HS-5 (cell line): ENCODE results near the gene FICD.

Experiments
- DNase-seq: peaks from one replicate; pipeline ENCODE4 v3.0.0-alpha.2; 2012; ENCODE audit warnings: low read depth

Gene FICD

DNA sequence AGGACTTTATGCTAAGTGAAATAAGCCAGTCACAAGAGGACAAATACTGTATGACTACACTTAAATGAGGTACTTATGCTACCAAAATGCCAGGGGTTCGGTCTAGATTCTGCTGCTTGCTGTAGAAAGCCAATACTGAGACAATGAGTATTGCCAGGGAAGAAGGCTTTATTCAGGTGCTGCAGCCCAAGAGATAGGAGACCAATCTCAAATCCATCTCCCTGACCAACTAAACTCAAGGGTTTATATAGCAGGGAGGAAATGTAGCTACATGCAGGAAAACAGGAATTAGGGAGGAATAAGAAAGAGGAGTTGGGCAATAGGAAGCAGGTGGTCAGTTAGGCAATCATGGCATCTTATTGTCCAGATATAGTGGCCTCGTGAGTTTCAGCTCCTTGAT lies 12.2 kb upstream of the FICD start:
- no peak for DNase-seq

DNA sequence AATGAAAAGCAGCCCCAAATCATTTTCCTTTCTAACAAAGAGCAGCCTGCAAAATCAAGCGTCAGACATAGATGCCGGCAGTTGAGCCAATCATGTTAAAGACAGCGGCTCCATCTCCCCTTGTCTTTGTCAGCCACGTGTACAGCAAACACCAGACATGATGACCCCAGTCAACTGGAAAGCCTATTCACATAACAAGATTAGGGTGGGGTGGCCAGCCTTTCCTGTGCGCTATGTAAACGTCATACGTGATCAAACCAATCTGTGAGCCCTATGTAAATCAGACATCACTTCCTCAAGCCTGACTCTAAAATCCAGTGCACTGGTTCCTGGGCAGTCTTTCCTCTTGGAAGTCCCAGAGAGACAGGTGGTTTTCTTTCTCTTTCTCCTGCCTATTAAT lies 9.9 kb upstream of the FICD start:
- no peak for DNase-seq

DNA sequence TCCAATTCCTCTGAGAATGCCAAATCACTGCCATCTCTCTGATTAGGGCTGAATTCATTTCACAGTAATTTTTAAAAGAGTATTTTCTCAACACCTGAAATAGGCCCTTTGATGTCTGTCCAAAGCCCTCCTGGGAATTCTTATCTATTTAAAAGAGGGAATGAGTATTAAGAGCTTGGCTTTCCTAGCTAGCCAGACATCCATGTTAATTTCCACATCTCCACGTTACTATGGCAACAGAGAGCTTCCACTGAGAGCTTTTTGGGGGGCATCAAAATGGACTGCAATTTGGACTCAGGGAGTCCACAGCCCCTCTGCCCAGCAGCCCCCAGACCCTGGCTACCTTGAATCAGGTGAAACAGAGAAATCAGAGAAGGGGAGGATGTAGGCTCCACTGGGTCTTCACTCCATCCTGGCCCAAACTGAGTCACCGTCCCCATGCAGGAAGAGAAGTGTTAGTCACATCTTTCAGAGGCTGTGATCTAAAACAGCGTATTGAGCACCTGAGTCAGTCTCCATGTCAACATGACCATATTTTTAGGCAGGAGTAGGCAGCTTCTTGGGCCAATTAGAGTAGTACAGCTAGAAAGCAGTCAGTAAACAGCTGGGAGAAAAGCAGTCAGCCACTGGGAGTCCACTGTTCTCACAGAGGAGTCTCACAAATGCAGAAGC lies 7.0 kb upstream of the FICD start:
- DNase-seq, result no peak

DNA sequence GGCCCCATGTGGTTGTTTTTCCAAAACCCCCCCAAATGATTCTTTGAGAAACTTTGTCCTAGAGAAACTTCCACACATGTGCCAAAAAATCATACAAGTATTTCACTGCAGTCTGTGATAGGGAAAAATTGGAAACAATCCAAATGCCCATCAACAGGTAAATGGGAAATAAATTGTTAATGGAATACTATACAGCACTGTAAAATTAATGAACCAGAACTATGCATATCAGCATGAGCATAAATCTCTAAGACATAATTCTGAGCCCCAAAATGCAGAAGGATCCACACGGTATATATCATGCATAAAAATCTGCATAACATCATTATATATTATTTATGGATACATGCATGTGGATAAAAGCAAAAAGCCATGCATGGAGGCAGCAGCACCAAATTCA lies 5.3 kb upstream of the FICD start:
- no peak for DNase-seq

DNA sequence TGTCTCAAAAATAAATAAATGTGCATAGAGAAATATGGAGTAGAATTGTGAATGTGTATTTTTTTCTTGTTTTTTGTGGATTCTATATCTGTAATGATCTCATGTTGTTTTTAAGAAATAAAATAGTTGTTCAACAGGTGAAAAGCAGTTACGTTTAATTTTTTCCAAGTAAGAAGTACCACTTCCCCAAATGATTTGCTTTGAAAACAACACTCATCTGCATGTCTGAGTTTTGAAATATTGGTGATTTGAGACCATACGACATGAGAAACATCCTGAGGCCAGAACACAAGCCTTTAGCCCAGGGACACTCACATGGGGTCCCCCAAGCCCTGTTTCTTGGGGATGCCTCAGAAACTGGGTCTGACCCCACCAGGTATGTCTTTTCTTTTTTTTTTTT lies 4.2 kb upstream of the FICD start:
- DNase-seq, result no peak

DNA sequence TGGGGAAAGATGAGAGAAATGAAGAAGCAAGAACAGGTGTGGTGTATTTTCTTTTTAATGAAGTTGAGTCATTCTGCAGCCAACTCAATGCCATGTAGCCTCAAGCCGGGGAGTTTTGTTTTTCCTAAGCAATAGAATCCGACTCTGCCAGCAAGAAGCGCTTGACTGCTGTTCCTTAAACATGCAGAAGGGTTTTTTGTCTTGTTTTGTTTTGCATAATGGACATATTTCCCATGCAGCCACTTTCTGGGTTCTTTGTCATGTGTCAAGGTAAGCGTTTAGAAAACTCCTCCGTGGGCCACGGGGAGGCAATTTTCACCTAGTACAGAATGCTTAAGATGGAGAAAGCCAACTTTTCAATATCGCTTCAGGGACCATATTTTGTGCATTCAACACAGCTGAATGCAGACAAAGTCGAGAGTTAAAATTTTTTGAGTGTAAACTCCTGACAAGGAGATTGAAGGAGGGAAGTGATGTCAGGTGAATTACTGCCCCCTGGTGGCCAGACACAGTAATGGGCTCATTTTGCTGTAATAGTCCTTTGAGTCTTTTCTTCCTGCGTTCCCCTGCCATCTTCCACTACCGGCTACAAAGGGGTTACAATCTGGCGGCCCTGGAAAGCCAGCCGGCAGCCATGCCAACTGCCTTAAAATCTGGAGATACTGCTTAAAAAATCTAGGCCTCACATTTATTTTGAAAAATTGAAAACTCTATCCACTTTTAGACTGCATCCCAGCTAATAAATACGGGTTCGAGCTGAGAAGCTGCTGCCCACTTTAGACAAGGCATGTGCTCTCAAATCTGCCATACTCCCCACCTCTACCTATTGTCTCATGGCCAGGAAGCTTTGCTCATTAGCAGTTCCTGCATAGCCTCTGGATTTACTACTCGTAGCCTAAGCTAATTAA lies 3.2 kb upstream of the FICD start:
- DNase-seq, result no peak

DNA sequence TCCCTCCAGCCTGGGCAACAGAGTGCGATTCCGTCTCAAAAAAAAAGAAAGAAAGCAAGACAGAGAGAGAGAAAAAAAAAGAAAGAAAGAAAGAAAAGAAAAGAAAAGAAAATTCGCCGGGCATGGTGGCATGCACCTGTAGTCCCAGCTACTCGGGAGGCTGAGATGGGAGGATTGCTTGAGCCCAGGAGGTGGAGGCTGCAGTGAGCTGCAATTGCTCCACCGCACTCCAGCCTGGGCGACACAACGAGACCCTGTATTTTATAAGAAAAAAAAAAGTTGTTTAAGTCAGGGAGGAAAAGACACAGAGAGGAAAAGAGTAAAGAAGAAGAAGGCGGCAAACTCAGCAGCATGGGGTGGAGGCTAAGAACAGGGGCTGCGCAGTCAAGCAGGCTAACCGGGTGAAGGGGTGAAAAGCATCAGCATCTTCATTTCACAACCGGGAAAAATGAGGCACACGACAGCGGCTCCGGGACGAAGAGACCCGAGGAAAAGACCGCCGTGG lies 557 bp upstream of the FICD start:
- no peak for DNase-seq

DNA sequence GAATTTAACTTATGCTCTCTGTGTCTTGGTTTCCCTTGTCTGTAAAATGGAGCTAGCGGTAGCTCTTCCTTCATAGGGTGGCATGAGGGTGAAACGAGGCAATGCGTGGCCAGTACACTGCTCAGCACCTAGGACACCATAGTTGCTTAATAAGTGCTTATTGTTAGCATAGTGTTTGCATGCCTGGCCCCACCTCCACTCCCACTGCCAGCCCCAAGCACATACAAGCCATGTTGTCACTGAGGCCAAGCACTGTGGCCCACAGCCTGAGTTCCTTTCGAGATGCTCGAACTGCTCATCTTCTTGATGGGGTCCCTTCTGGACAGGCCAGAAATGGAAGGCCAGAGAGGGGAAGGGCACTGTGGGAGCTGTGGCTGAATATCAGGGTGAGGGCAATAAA lies 839 bp downstream of the FICD start:
- DNase-seq, result no peak

- no peak for DNase-seq
Observed at GRCh38 chr12:108516511-108517275, 1.6 kb downstream of the FICD start.

- no peak for DNase-seq
Observed at GRCh38 chr12:108517288-108518100, 2.4 kb downstream of the FICD start.

DNA sequence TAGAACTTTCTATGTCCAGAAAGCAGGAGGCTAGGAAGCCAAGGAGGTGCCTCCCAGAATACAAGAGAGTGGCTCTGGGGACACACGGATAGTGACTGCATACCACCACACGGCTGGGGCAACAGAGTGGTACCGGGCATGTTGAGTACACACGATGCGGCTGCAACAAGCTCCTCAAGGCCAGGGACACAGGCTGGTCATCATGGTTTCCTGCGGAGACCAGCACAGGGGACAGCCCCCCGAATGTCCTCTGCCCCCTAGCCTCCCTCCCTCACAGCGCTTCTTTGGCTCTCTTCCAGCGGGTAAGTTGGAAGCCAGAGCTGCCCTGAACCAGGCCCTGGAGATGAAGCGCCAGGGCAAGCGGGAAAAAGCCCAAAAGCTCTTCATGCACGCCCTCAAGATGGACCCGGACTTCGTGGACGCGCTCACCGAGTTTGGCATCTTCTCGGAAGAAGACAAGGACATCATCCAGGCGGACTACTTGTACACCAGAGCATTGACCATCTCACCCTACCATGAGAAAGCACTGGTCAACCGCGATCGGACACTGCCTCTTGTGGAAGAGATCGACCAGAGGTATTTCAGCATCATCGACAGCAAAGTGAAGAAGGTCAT lies 3.1 kb downstream of the FICD start:
- DNase-seq, result no peak

- DNase-seq, result no peak
Observed at GRCh38 chr12:108518716-108519496, 3.8 kb downstream of the FICD start.

GRCh38 chr12:108519558-108519957 lies 4.5 kb downstream of the FICD start:
- no peak for DNase-seq

- no peak for DNase-seq
Observed at GRCh38 chr12:108523365-108523764, 8.3 kb downstream of the FICD start.

GRCh38 chr12:108525681-108526080 lies 10.6 kb downstream of the FICD start:
- DNase-seq, result no peak

DNA sequence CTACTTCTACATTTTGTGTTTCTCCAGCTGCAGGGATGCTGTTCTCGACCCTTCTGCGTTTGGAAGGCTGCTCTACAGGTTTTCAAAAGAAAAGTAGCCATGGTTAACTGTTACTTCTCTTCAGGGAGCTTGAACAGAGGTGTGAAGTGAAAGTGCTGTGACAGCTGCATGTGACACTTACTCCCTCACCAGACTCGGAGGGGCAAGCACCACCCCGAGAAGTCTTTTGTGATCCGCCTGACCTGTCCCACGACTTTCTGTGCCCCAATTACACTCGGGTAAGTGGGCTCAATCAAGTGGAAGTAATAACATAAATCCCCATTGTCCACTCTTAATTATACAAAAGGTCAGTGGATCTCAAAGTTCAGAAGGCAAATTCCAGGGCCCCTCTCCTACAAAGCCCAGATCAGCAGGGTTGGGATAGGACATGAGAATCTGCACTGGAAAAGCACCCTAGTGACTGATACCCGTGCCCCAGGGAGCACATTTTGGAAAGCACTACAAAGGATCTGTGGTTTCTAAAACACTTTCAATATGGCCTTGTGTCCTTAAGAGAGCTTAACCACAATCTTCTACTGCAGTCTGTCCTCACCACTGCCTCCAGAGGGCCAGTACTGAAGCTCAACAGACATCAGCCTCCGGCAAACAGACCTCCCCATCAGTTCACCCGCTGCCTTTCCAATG lies 11.5 kb downstream of the FICD start:
- no peak for DNase-seq

- DNase-seq, result no peak
Observed at GRCh38 chr12:108527166-108527496, 12.1 kb downstream of the FICD start.

- DNase-seq, result no peak
Observed at GRCh38 chr12:108530161-108530560, 15.1 kb downstream of the FICD start.

GRCh38 chr12:108531929-108532848 lies 17.1 kb downstream of the FICD start:
- DNase-seq, result no peak
